Cerebellar nuclear complex (tissue), 1 donor: Measurements from ENCODE around the gene FHIT.

ENCODE experiments used
- DNase-seq, 2 experiments: peaks; one replicate each; lab custom pipeline; 2025; lab: John Stamatoyannopoulos, UW

FHIT gene

GRCh38 chr3:60325610-60326170 is 925.6 kb downstream of the FHIT start:
- DNase-seq, result no peak

GRCh38 chr3:60323651-60324050 is 927.6 kb downstream of the FHIT start:
- DNase-seq, result no peak

- DNase-seq, result no peak
Observed at GRCh38 chr3:60323180-60323579, 928.1 kb downstream of the FHIT start.

GRCh38 chr3:60322298-60322856 is 928.9 kb downstream of the FHIT start:
- no peak for DNase-seq

GRCh38 chr3:60319179-60319858 is 931.9 kb downstream of the FHIT start:
- DNase-seq, result no peak

- DNase-seq, result no peak
Observed at GRCh38 chr3:60316121-60316797, 935.0 kb downstream of the FHIT start.

- DNase-seq, result no peak
Observed at GRCh38 chr3:60313951-60314461, 937.2 kb downstream of the FHIT start.

- no peak for DNase-seq
Observed at GRCh38 chr3:60313231-60313798, 937.9 kb downstream of the FHIT start.

GRCh38 chr3:60309539-60310268 is 941.5 kb downstream of the FHIT start:
- no peak for DNase-seq

GRCh38 chr3:60308808-60309207 is 942.4 kb downstream of the FHIT start:
- no peak for DNase-seq

- no peak for DNase-seq
Observed at GRCh38 chr3:60307562-60308199, 943.6 kb downstream of the FHIT start.

- DNase-seq, result no peak
Observed at GRCh38 chr3:60304112-60304511, 947.1 kb downstream of the FHIT start.

- DNase-seq, result no peak
Observed at GRCh38 chr3:60303160-60303559, 948.1 kb downstream of the FHIT start.

GRCh38 chr3:60301142-60301541 is 950.1 kb downstream of the FHIT start:
- DNase-seq, result no peak

- DNase-seq, result no peak
Observed at GRCh38 chr3:60298141-60298540, 953.1 kb downstream of the FHIT start.

GRCh38 chr3:60294181-60294580 is 957.1 kb downstream of the FHIT start:
- DNase-seq, result no peak

- no peak for DNase-seq
Observed at GRCh38 chr3:60291115-60291514, 960.1 kb downstream of the FHIT start.

- no peak for DNase-seq
Observed at GRCh38 chr3:60290122-60290492, 961.1 kb downstream of the FHIT start.

- no peak for DNase-seq
Observed at GRCh38 chr3:60289341-60290121, 961.7 kb downstream of the FHIT start.

- DNase-seq, result peak in 1 of 2 experiments; percentile 3
Observed at GRCh38 chr3:60282866-60283265, 968.4 kb downstream of the FHIT start.

- DNase-seq, result no peak
Observed at GRCh38 chr3:60281970-60282369, 969.3 kb downstream of the FHIT start.
